IPS-NIHi7 (cell line): ENCODE data around the gene FGD6.

ENCODE experiments used
- DNase-seq: peaks from one replicate; pipeline ENCODE4 v3.0.0; 2012; ENCODE audit warnings: mixed read lengths; ENCODE audit errors: extremely low spot score

Gene FGD6

DNA sequence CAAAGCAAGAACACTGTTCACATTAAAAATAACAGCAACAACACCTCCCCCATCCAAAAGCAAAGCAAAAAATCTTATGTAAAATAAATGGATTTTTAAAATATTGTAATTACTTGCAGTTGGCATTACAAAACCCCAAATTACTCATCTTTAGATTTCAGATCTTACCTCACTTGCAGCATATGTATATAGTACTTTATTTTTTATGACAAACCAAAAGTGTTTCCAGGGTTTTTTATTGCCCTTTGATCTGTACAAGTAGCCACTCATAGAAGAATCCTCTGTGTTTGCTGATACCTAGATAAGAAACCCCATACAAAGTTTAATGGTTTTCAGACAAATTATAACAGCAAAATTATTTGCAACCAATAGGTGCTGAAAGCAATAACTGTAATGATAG, 131.7 kb downstream of the FGD6 start:
- no peak for DNase-seq

GRCh38 chr12:95083938-95084337, 133.3 kb downstream of the FGD6 start:
- peak; percentile 14 for DNase-seq

DNA sequence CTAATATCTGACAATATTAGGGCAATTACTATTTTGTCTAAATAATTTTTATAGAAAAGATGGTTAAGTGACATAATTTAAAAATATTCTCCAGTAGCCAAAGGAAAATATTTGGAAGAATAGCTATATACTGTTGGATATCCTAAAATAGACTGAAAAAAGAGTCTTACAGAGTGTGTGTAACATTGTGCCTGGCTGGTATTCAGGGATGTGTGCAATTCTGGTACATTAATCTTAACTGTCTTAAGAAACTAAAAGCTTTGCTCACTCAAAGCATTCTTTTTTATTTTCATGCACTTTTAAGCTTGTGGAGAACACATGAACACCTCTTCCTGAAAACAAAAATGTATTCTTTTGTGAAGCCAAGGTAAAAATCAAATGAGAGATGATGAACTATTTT, 133.8 kb downstream of the FGD6 start:
- no peak for DNase-seq

DNA sequence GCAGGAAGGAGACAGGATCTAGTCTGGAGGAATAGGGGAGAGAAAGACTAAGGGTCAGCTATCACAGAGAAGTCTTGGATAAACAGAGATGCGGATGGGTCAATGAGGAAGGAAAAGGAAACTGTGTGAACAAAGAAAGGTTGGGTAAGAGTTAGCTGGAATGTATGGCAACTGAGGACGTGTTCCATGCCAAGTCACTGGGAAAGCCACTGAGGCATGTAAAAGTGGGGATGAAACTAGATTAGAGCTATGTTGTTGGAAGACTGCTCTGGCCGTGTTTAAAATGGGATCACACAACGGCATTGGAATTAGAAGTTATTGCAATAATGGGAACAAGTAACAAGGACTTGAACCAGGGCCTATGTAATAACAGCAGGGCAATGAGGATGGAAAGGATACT, 139.9 kb downstream of the FGD6 start:
- no peak for DNase-seq

- no peak for DNase-seq
Measured at GRCh38 chr12:95074766-95075165, 142.5 kb downstream of the FGD6 start.

DNA sequence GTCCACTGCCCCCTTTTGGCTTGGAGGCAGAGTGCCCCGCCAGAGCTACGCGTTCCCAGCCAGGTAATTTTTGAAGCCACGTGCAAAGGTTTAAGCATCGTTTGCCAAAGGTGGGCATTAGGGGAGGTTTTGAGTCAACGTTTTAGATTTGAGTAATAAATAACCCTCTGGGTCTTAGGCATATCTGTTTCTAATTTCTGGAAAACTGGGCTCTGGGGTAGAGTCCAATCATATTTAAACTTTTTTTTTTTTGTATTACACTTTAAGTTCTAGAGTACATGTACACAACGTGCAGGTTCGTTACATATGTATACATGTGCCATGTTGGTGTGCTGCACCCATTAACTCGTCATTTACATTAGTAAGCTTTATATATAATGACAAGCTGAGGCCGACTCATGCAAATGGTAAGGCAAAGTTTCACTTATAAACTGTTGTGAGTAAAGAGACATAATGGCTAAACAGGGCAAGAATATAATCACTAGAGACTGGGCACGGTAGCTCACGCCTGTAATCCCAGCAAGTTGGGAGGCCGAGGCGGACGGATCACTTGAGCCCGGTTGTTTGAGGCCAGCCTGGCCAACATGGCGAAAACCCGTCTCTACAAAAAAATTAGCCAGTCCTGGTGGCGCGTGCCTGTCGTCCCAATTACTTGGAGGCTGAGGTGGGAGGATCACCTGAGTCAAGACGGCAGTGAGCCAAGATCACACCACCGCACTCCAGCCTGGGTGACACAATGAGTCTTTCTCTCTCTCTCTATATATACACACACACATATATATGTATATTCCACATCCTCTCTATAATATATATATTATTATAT, 143.4 kb downstream of the FGD6 start:
- DNase-seq = no peak

- peak; percentile 100 for DNase-seq
Measured at GRCh38 chr12:95072900-95073697, 144.2 kb downstream of the FGD6 start, which contains the start of gene NR2C1. TSS of gene NR2C1 (minus strand) at chr12:95073618. CDS start at chr12:95067384, 6,234 bp downstream.

DNA sequence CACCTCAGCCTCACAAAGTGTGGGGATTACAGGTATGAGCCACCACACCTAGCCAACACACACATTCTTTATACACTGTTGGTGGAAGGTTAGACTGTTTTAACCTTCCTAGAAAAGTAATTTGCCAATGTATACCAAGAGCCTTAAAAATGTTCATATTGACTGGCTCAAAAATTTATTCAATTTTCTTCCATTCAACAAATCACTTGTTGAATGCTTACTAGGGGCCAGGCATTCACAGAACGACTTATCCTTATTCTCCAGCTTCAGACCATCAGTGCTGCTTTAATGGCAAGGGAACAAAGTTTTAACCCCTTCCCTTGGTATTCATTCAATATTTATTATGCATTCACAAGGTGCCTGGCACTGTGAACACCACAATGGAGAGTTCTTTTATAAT, 146.9 kb downstream of the FGD6 start:
- no peak for DNase-seq

GRCh38 chr12:95066091-95066855, 151.0 kb downstream of the FGD6 start:
- DNase-seq = no peak

DNA sequence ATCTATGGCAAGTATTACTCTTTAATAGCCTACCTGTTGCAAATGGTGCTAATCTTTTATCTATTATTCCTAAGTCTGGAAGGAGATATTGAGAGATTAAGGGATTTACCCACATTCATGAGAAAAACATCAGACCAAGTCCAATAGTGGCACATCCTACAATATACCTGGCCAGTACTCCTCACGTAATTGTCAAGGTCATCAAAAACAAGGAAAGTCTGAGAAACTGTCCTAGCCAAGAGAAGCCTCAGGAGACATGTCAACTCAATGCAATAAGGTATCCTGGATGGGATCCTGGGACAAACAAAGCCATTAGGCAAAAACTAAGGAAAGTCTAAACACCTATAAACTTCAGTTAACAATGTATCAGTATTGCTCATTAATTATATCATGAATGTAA, 156.3 kb downstream of the FGD6 start:
- no peak for DNase-seq

- no peak for DNase-seq
Measured at GRCh38 chr12:95059984-95060383, 157.3 kb downstream of the FGD6 start.

GRCh38 chr12:95057424-95057823, 159.8 kb downstream of the FGD6 start:
- no peak for DNase-seq

GRCh38 chr12:95055057-95055456, 162.2 kb downstream of the FGD6 start:
- no peak for DNase-seq

GRCh38 chr12:95054206-95054605, 163.1 kb downstream of the FGD6 start:
- DNase-seq = no peak

- no peak for DNase-seq
Measured at GRCh38 chr12:95051241-95051640, 166.0 kb downstream of the FGD6 start.

DNA sequence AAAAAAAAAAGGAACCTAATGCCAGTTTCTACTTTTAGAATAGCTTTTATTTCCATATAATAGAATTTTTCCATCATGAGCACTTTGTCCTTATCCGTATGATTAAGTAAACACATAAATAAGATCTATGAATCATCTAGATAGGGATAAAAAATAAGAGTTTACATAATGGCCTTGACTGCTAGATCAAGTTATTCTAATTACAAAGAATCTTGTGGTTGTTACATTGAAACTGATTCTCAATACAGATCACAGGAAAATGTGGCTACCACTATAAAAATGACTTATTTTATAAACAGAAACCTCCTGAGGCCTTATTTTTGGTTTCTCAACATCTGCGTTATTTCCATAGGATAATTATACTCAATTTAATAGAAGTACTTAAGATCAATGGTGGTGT, 179.4 kb downstream of the FGD6 start:
- no peak for DNase-seq

DNA sequence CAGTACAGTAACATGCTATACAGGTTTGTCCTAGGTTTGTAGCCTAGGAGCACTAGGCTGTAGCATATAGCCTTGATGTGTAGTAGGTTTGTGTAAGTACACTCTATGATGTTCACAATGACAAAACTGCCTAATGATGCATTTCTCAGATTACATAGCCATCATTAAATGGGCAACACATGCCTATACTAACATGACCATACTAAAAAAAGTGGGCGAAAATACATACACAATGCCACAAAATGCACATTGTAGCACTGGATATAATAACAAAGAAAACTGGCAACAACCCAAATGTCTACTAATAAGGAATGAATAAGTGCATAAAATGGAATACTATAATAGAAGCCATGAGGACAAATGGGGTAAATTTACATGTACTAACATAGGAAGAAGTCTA, 182.5 kb downstream of the FGD6 start:
- DNase-seq = no peak
